HG02763 (cell line): ENCODE data around the gene POLR1C.
"Not testable (repeated sequence)": the region's sequence is repeated elsewhere in the genome, so short reads cannot be mapped to it uniquely, and the experiment has no call there.

Experiments used
- ATAC-seq: cut with Tn5 transposase; IDR thresholded peaks from one replicate; pipeline ENCODE4 v1.9.1; 2021; ENCODE audit warnings: mild to moderate bottlenecking, moderate library complexity; ENCODE audit not compliant: unreplicated experiment

Gene POLR1C

GRCh38 chr6:43508481-43509141, 8.3 kb upstream of the POLR1C start:
- no peak for ATAC-seq

- peak; percentile 2 for ATAC-seq
These were observed 7.5 kb upstream of the POLR1C start for GRCh38 chr6:43509142-43509983.

- peak; percentile 55 for ATAC-seq
These were observed 6.7 kb upstream of the POLR1C start, which contains the start of gene LRRC73 for GRCh38 chr6:43509984-43510826. TSS of gene LRRC73 (minus strand) at chr6:43510346. CDS start at chr6:43509785, 561 bp downstream.

GRCh38 chr6:43510827-43511163, 6.1 kb upstream of the POLR1C start:
- no peak for ATAC-seq

- no peak for ATAC-seq
These were observed 5.0 kb upstream of the POLR1C start for GRCh38 chr6:43511824-43512415.

- no peak for ATAC-seq
These were observed 1.1 kb upstream of the POLR1C start for GRCh38 chr6:43515808-43516207.

- ATAC-seq = no peak
These were observed 557 bp upstream of the POLR1C start for GRCh38 chr6:43516367-43516696.

- no peak for ATAC-seq
These were observed 842 bp downstream of the POLR1C start for GRCh38 chr6:43517505-43518357.

GRCh38 chr6:43520097-43520496, 3.2 kb downstream of the POLR1C start:
- no peak for ATAC-seq

GRCh38 chr6:43521836-43522235, 4.9 kb downstream of the POLR1C start:
- ATAC-seq = no peak

GRCh38 chr6:43522547-43523261, 5.8 kb downstream of the POLR1C start:
- no peak for ATAC-seq

GRCh38 chr6:43523284-43523683, 6.4 kb downstream of the POLR1C start:
- ATAC-seq = no peak

GRCh38 chr6:43524483-43524961, 7.6 kb downstream of the POLR1C start:
- no peak for ATAC-seq

GRCh38 chr6:43532201-43532600, 15.3 kb downstream of the POLR1C start:
- no peak for ATAC-seq

GRCh38 chr6:43538986-43539385, 22.1 kb downstream of the POLR1C start:
- ATAC-seq = not testable (repeated sequence)

GRCh38 chr6:43539409-43539808, 22.5 kb downstream of the POLR1C start:
- not testable (repeated sequence) for ATAC-seq

GRCh38 chr6:43540507-43540906, 23.6 kb downstream of the POLR1C start:
- ATAC-seq = no peak

GRCh38 chr6:43541774-43542471, 25.0 kb downstream of the POLR1C start:
- no peak for ATAC-seq

GRCh38 chr6:43544461-43544860, 27.6 kb downstream of the POLR1C start:
- ATAC-seq = no peak
